SK-N-SH (cell line): Measurements from ENCODE around the gene LBX1.

Experiments used
- EP300 ChIP-seq, 2 experiments: IDR thresholded peaks; 2 replicates each; pipeline versions ENCODE4 v1.4.0 to v1.6.1; 2012; ENCODE audit warnings: borderline replicate concordance in 1 of 2, low read depth in 1 of 2, low read length in 1 of 2
- JUND ChIP-seq: IDR thresholded peaks from 2 replicates; pipeline ENCODE4 v1.4.0; 2012
- NFIC ChIP-seq: IDR thresholded peaks from 2 replicates; pipeline ENCODE4 v1.4.0; 2012; ENCODE audit warnings: borderline replicate concordance
- SIN3A ChIP-seq: IDR thresholded peaks from 2 replicates; pipeline ENCODE4 v1.6.1; 2012; ENCODE audit warnings: low read depth, mild to moderate bottlenecking, low read length, moderate library complexity, borderline replicate concordance
- SMC3 ChIP-seq: IDR thresholded peaks from 2 replicates; pipeline ENCODE4 v1.6.1; 2012; ENCODE audit warnings: low read depth, low read length, improper control_type of control experiment
- TAF1 ChIP-seq: IDR thresholded peaks from 2 replicates; pipeline ENCODE4 v1.6.1; 2012; ENCODE audit warnings: low read depth, mild to moderate bottlenecking, low read length, moderate library complexity, borderline replicate concordance
- TF ChIP-seq, protein P1 (sequence below): fragments of 200-600 bp; sonication (generic); IDR thresholded peaks from 2 replicates; pipeline ENCODE4 v1.6.1; 2017; ENCODE audit warnings: antibody characterized with exemption, mild to moderate bottlenecking, moderate library complexity
- TF ChIP-seq, protein P2 (sequence below): fragments of 150-350 bp; IDR thresholded peaks from 2 replicates; pipeline ENCODE4 v1.6.1; 2017; ENCODE audit warnings: antibody characterized with exemption, low read length, low read depth, borderline replicate concordance

DNA sequence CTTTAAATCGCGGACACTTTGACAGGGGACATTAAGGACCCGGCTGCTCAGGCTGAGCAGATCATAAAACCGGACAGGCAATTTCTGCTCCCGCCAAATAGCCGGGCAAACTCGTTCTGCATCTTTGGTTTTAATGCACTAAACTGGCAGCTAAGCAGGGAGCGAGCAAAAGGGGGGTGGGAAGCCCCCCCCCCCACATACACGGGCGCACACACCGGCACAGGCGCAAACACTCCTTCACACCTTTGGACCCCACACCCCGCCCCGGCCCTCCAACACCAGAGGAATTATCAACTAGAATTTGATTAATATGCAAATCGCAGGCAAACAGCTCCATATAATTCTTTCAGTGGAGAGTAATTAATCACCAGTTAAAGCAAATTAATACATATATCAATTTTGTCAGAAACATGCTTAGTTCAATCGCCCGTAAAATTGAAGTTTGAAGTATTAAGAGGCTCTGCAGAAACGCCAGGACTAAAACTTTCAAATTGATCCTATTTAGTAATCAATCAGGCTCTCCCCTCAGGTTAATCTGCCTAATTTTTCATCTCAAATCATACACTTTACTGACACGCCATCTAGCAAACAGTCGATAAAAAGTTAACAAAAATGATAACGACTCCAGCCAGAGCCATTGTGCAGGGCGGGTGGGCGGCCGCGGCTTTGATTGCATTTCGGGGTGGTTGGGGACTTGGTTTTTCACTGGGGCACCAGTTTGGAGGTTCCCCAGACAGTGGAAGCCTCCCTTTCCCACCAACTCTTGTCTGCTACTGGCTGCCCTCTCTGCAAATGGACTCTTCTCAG, 9.9 kb downstream of the LBX1 start:
- TF ChIP-seq EP300 (IDR thresholded peaks at IDR 0.05; ENCODE audit: borderline replicate concordance in 1 of 2, low read depth in 1 of 2, low read length in 1 of 2) (no peak), TAF1 (no peak), SIN3A (no peak), JUND (no peak), NFIC (no peak), SMC3 (no peak)
- TF ChIP-seq, protein P1, sequence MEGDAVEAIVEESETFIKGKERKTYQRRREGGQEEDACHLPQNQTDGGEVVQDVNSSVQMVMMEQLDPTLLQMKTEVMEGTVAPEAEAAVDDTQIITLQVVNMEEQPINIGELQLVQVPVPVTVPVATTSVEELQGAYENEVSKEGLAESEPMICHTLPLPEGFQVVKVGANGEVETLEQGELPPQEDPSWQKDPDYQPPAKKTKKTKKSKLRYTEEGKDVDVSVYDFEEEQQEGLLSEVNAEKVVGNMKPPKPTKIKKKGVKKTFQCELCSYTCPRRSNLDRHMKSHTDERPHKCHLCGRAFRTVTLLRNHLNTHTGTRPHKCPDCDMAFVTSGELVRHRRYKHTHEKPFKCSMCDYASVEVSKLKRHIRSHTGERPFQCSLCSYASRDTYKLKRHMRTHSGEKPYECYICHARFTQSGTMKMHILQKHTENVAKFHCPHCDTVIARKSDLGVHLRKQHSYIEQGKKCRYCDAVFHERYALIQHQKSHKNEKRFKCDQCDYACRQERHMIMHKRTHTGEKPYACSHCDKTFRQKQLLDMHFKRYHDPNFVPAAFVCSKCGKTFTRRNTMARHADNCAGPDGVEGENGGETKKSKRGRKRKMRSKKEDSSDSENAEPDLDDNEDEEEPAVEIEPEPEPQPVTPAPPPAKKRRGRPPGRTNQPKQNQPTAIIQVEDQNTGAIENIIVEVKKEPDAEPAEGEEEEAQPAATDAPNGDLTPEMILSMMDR = no peak
- TF ChIP-seq, protein P2, sequence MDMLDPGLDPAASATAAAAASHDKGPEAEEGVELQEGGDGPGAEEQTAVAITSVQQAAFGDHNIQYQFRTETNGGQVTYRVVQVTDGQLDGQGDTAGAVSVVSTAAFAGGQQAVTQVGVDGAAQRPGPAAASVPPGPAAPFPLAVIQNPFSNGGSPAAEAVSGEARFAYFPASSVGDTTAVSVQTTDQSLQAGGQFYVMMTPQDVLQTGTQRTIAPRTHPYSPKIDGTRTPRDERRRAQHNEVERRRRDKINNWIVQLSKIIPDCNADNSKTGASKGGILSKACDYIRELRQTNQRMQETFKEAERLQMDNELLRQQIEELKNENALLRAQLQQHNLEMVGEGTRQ = no peak
